Amniotic stem cell (primary cell): ENCODE measurements around the gene DOCK3.
"Not testable (repeated sequence)": the region's sequence is repeated elsewhere in the genome, so short reads cannot be mapped to it uniquely, and the experiment has no call there.

Source experiments
- DNase-seq: peaks from one replicate; lab custom pipeline; 2025; lab: John Stamatoyannopoulos, UW

The DOCK3 gene

GRCh38 chr3:51361746-51362145 is 687.0 kb downstream of the DOCK3 start:
- DNase-seq: no peak

DNA sequence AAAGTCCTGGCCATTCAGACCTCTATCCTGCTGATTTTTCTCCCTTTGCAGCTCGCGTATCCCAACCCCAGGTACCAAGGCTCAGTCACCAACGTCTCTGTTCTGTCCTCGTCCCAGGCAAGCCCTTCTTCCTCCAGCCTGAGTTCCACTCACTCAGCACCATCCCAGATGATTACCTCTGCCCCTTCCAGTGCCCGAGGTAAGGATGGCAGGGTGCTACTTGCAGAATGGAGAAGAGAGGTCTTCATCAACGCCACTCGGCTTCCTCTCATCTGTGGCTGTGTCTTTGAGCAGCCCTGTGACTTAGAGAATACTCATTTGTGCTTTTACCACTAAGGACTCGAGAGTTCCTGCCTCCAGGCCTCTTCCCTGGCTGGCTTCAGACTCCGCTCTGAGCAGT is 687.7 kb downstream of the DOCK3 start:
- DNase-seq: no peak

GRCh38 chr3:51368276-51368675 is 693.5 kb downstream of the DOCK3 start:
- DNase-seq: not testable (repeated sequence)

DNA sequence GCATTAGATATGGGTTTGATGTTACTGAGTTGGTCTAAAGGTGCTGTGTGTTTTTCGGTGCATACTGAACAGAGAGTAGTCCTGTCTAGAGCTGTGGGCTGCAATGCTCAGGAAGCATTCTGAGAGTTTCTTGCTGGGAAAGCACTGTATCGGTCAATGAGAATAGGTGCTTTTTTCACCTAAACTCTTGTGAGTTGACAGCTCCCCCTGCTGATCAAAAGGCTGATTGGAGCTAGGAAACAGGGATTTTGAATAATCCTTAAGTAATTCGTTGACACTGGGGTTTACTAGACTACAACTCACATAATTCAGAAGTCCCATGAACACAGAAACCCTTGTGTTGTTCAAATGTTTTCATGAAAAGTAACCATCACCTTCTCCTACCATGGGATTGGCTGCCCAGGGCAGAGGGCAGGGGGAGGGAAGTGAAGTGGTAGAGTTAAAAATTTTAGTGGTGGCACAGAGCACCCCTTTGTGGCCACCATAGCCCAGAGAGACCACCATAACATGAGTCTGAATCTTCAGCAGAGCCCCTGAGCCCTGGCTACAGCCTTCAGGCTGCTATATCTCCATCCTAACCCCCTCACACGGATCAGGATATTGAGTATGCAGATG is 697.3 kb downstream of the DOCK3 start:
- peak; percentile 73 for DNase-seq

- DNase-seq: no peak
Observed at GRCh38 chr3:51373658-51374421, 699.1 kb downstream of the DOCK3 start.

DNA sequence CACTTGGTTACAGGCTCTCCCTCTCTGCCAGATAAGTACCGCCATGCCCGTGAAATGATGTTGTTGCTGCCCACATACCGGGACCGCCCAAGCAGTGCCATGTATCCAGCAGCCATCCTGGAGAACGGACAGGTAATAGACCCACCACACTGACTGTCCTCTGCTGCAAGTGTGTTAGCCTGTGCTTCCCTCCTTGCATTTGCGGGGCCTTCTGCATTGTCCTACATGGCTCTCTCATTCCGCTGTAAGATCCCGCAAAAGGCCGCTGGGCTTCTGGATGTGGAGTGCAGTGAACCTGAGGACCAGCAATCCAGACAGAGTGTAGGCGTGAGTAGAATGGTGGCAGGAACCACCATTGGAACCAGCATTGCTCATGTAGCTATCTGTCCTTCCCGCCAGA is 699.7 kb downstream of the DOCK3 start:
- no peak for DNase-seq

GRCh38 chr3:51375136-51375535 is 700.4 kb downstream of the DOCK3 start:
- DNase-seq: no peak

DNA sequence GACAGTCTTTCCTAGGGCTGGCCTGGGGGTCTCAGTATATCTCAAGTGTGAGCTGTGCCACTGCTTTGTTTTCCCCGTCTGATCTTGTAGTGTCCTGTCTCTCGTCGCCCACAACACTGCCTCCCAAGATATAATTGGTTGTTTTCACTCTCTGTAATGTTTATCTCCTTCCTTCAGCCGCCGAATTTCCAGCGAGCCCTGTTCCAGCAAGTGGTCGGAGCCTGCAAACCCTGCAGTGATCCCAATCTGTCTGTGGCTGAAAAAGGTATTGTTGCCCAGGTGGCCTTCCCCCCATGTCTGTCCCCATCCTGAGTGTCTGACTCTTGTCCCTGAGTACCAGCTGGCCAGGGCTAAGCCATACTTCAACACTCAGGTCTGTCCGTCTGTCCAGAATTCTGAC is 700.8 kb downstream of the DOCK3 start:
- DNase-seq: no peak

DNA sequence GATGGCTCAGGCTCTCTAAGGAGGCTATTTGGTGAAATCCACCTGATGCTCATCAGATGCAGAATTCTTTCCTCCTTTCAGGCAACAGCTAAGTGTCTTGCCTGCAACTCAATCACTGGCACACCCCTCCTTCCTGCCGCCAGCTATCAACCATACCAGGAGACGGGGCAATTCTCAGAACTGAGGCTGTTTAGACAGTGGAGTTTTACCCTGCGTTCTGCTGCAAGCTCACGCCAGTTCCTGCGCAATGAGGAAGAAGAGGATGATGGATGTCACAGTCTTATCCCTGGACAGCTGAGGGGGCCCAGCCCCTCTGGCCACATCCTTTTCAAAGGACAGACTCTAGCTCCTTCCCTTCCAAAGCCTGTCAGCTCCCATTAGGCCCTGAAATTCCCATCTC is 703.3 kb downstream of the DOCK3 start:
- DNase-seq: no peak

- DNase-seq: no peak
Observed at GRCh38 chr3:51378726-51379125, 704.0 kb downstream of the DOCK3 start.

- DNase-seq: no peak
Observed at GRCh38 chr3:51379301-51379700, 704.6 kb downstream of the DOCK3 start.

GRCh38 chr3:51379746-51380455 is 705.2 kb downstream of the DOCK3 start:
- no peak for DNase-seq

GRCh38 chr3:51380601-51381332 is 706.0 kb downstream of the DOCK3 start:
- DNase-seq: no peak

DNA sequence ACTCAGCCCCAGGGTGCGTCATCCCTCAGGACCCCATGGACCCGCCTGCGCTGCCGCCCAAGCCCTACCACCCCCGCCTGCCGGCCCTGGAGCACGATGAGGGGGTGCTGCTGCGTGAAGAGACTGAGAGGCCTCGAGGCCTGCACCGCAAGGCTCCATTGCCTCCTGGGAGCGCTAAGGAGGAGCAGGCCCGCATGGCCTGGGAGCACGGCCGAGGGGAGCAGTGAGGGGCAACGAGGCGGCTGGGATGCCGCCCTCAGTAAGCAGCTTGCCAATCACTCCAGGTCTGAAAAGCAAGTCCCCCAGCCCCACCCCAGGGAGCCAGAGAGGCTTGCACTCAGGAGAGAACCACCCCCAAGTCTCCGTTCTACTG is 706.6 kb downstream of the DOCK3 start:
- no peak for DNase-seq

DNA sequence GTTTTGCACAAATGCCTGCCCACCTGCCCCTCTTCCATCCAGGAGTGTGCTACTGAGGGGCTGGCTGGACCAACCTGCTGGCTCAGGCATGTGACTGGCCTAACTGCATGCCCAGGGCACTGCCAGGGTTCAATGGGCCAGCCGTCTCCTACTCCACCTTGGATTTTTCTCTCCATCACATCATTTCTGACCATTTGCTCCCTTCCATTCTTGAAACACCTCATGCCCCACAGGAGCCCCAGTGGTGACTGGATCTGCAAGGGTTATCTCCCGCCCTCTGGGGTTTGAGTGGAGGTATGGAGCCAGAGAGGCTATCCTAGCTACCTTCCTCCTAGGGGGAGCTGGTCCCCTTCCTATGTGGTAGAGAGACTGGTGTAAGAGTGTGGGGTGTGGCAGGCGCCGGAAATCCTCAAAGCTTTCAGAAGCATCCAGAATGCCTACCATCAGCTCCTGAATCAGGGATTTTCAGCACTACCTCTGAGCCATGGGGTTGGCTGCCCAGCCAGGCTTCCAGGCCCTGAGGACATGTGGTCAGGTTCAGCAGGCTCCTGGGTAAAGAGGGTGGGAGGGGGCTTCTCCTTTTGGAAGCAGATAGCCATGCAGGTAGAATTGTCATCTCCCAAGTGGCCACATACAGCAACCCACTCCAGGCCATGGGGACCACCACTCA is 707.5 kb downstream of the DOCK3 start:
- no peak for DNase-seq

GRCh38 chr3:51382947-51383578 is 708.3 kb downstream of the DOCK3 start:
- DNase-seq: no peak

- DNase-seq: no peak
Observed at GRCh38 chr3:51384055-51384725, 709.5 kb downstream of the DOCK3 start.

DNA sequence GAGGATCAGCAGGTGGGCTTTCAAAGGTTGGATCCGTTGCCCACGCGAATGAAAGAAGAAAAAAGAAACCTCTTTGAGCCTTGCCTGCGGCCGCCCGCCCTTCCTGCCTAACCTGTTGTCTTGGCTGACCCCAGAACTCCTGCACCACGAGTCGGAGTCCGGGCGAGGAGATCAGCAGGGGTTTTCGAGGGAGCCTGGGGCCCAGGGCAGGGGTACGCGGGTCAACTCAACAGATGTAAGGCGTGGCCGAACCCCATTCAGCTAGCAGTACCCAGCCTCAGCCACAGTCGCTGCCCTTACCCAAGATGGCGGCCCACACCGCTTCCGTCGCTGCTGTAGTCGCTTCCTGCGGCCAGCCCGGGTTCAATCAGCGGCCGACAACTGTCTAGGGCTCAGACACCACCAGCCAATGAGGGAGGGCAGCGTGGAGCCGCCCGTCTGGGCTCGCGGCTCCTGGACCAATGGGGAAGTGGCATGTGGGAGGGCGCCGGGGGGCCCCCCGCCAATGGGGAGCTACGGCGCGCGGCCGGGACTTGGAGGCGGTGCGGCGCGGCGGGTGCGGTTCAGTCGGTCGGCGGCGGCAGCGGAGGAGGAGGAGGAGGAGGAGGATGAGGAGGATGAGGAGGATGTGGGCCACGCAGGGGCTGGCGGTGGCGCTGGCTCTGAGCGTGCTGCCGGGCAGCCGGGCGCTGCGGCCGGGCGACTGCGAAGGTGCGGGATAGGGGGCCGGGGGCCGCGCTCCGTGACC is 710.2 kb downstream of the DOCK3 start, which contains the start of gene MANF:
TSS of gene MANF (plus strand) at position 566 of the 748 bp plus-strand sequence. CDS start at position 618, 52 bp downstream.
- DNase-seq: peak; percentile 97

DNA sequence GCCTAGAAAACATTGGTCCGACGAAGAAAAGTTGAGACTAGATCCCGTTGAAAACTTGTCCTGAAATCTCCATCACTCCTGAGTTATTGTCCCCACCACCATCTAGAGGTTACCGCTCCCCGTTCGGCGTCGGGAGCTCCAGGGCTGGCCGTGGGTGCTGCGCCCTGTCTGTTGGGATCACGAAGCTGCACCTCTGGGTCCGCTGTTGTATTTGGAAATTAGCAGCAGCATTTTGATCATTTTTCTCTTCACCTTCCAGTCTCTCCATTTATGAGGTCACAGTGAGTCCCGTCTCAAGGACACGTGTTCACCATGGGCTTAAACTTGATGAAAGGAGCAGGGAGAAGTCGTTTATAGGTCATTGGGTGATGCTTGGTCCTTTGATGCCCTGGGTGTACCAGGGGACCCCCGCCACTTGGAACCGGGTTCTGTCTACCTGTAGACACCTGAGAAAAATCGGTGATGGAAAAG is 710.9 kb downstream of the DOCK3 start:
- DNase-seq: no peak
